Breast epithelium (tissue), 3 donors: Measurements from ENCODE around the gene GTPBP6.

Experiments
- CTCF ChIP-seq, 3 donors: fragments of 450-650 bp; IDR thresholded peaks; one replicate each; pipeline ENCODE4 v1.5.1; 2016 to 2017; ENCODE audit warnings: antibody characterized with exemption in 3 of 3, mild to moderate bottlenecking in 3 of 3, moderate library complexity in 3 of 3
- POLR2A ChIP-seq: fragments of 450-650 bp; IDR thresholded peaks from one replicate; pipeline ENCODE4 v1.6.1; 2016; ENCODE audit warnings: antibody characterized with exemption, mild to moderate bottlenecking, moderate library complexity
- POLR2AphosphoS5 ChIP-seq, 3 donors: sonication (generic); formaldehyde crosslinking; IDR thresholded peaks; one replicate each; pipeline ENCODE4 v1.6.1; 2017; ENCODE audit warnings: antibody characterized with exemption in 3 of 3

GRCh38 chrX:308821-309520 is 9.6 kb downstream of the GTPBP6 start:
- TF ChIP-seq CTCF (IDR thresholded peaks at IDR 0.05) (no peak), POLR2A (no peak), POLR2AphosphoS5 (IDR thresholded peaks at IDR 0.05) (no peak)
